ENCODE measurements around the gene TDRD12. TPM values are rescaled to one million over a fixed set of nuclear protein-coding genes. Genes with fewer than 3 reads are reported as not detected.

TDRD12 gene
- total and polyA plus RNA-seq, 2 experiments from 2014 or later: 0.68 to 2.8 TPM

DNA sequence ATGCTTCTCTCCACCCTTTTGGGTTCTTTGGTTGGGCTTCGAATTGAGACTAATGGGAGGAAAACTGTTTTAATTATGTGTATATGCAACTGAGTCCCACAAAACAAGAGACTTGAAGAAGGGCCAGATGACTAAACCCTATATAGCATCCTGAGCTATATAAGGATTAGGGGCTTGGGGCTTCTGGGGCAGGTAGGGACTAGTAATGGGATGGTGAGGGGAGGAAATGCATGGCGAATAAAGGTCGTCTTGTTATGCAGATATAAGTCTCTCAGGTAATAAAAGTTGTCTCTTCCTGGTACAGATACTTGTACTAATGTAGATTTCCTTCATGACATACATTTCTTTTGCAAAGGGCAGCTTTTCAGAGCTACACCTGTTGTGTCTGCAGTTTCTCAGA, 152.8 kb downstream of the TDRD12 start (continued):
- TF ChIP-seq, protein P1, sequence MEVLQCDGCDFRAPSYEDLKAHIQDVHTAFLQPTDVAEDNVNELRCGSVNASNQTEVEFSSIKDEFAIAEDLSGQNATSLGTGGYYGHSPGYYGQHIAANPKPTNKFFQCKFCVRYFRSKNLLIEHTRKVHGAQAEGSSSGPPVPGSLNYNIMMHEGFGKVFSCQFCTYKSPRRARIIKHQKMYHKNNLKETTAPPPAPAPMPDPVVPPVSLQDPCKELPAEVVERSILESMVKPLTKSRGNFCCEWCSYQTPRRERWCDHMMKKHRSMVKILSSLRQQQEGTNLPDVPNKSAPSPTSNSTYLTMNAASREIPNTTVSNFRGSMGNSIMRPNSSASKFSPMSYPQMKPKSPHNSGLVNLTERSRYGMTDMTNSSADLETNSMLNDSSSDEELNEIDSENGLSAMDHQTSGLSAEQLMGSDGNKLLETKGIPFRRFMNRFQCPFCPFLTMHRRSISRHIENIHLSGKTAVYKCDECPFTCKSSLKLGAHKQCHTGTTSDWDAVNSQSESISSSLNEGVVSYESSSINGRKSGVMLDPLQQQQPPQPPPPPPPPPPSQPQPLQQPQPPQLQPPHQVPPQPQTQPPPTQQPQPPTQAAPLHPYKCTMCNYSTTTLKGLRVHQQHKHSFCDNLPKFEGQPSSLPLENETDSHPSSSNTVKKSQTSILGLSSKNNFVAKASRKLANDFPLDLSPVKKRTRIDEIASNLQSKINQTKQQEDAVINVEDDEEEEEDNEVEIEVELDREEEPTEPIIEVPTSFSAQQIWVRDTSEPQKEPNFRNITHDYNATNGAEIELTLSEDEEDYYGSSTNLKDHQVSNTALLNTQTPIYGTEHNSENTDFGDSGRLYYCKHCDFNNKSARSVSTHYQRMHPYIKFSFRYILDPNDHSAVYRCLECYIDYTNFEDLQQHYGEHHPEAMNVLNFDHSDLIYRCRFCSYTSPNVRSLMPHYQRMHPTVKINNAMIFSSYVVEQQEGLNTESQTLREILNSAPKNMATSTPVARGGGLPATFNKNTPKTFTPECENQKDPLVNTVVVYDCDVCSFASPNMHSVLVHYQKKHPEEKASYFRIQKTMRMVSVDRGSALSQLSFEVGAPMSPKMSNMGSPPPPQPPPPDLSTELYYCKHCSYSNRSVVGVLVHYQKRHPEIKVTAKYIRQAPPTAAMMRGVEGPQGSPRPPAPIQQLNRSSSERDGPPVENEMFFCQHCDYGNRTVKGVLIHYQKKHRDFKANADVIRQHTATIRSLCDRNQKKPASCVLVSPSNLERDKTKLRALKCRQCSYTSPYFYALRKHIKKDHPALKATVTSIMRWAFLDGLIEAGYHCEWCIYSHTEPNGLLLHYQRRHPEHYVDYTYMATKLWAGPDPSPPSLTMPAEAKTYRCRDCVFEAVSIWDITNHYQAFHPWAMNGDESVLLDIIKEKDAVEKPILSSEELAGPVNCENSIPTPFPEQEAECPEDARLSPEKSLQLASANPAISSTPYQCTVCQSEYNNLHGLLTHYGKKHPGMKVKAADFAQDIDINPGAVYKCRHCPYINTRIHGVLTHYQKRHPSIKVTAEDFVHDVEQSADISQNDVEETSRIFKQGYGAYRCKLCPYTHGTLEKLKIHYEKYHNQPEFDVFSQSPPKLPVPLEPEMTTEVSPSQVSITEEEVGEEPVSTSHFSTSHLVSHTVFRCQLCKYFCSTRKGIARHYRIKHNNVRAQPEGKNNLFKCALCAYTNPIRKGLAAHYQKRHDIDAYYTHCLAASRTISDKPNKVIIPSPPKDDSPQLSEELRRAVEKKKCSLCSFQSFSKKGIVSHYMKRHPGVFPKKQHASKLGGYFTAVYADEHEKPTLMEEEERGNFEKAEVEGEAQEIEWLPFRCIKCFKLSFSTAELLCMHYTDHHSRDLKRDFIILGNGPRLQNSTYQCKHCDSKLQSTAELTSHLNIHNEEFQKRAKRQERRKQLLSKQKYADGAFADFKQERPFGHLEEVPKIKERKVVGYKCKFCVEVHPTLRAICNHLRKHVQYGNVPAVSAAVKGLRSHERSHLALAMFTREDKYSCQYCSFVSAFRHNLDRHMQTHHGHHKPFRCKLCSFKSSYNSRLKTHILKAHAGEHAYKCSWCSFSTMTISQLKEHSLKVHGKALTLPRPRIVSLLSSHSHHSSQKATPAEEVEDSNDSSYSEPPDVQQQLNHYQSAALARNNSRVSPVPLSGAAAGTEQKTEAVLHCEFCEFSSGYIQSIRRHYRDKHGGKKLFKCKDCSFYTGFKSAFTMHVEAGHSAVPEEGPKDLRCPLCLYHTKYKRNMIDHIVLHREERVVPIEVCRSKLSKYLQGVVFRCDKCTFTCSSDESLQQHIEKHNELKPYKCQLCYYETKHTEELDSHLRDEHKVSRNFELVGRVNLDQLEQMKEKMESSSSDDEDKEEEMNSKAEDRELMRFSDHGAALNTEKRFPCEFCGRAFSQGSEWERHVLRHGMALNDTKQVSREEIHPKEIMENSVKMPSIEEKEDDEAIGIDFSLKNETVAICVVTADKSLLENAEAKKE (CRISPR knock-in tag; IDR thresholded peaks at IDR 0.05): no peak
- TF ChIP-seq POLR2AphosphoS5 (IDR thresholded peaks at IDR 0.05; ENCODE audit: low read depth) (no peak), NANOG (IDR thresholded peaks at IDR 0.05; ENCODE audit: borderline replicate concordance) (no peak), STAT1 (IDR thresholded peaks at IDR 0.05; ENCODE audit: unreplicated experiment) (no peak), JUNB (IDR thresholded peaks at IDR 0.05; ENCODE audit: unreplicated experiment) (no peak)

DNA sequence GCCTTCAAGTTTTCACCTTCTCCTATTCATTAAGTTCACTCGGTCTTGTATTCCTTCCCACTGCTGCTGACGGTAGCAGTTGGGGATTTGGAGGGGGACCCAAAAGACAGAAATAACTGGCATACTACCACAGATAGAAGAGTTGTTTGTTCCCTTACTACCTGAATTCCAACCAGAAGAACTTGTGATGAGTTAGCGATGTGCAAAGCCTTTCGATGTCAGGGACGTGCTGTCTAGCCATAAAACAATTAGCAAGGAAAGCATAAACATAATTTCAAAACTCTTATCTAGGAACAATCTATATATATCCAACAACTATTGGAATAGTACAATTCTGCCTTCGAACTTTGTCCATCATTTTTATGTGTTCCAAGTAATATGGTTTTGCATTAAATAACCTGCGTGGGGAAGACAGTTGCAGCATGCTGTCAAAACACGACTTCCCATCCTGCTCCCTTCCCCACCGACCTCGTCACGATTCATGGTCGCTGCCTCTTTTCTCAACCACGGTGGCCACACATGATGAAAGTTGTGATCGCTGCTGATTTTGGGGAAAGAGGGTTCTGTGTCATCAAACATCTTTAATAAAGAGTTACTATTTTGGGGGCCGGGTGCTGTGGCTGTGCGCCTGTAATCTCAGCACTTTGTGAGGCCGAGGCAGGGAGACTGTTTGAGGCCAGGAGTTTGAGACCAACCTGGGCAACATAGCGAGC, 153.8 kb downstream of the TDRD12 start:
- H3K27me3 Mint-ChIP-seq (ENCODE audit: insufficient read depth, low read depth, poor library complexity): peaks cover 8% of the 10 kb centered on the region
- Histone ChIP-seq H3K79me2 (replicated peaks; ENCODE audit: insufficient read depth) (no peaks in the 10 kb centered on the region), H3F3A (replicated peaks; ENCODE audit: low read depth) (no peaks in the 10 kb centered on the region), H3K9me2 (ENCODE audit: insufficient read depth) (no peaks in the 10 kb centered on the region; the same call in 1 of the 2 replicates), H3K4me1 (ENCODE audit: insufficient read depth) (no peaks in the 10 kb centered on the region), H3K27me3 (ENCODE audit: insufficient read depth) (no peaks in the 10 kb centered on the region), H3K4me2 (no peak overlapping the region), H2AFZ (no peak overlapping the region), H3K4me3 (no peak overlapping the region), H3K36me3 (ENCODE audit: insufficient read depth) (no peaks in the 10 kb centered on the region), H4K20me1 (replicated peaks; ENCODE audit: insufficient read depth) (no peaks in the 10 kb centered on the region), H3K27ac (ENCODE audit: low read depth) (no peak overlapping the region)
- no peaks in the 10 kb centered on the region for H3K9me3 Mint-ChIP-seq
- no peak overlapping the region for H3K4me3 Mint-ChIP-seq
- DNase-seq (ENCODE audit: low spot score) (no peak), ATAC-seq (no peak)
- no peak overlapping the region for H3K27ac Mint-ChIP-seq
- H3K4me1 Mint-ChIP-seq: peaks cover 11% of the 10 kb centered on the region
- H3K36me3 Mint-ChIP-seq (ENCODE audit: low read depth): no peaks in the 10 kb centered on the region
- TF ChIP-seq, protein P2, sequence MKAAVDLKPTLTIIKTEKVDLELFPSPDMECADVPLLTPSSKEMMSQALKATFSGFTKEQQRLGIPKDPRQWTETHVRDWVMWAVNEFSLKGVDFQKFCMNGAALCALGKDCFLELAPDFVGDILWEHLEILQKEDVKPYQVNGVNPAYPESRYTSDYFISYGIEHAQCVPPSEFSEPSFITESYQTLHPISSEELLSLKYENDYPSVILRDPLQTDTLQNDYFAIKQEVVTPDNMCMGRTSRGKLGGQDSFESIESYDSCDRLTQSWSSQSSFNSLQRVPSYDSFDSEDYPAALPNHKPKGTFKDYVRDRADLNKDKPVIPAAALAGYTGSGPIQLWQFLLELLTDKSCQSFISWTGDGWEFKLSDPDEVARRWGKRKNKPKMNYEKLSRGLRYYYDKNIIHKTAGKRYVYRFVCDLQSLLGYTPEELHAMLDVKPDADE (IDR thresholded peaks at IDR 0.05): no peak
- TF ChIP-seq CREB1 (CRISPR knock-in tag; IDR thresholded peaks at IDR 0.05; ENCODE audit: low read depth): no peak
- no peak for TF ChIP-seq EZH2phosphoT487 (IDR thresholded peaks at IDR 0.05; ENCODE audit: unreplicated experiment)
- no peak for TF ChIP-seq JUNB (IDR thresholded peaks at IDR 0.05; ENCODE audit: unreplicated experiment)
- TF ChIP-seq, protein P3, sequence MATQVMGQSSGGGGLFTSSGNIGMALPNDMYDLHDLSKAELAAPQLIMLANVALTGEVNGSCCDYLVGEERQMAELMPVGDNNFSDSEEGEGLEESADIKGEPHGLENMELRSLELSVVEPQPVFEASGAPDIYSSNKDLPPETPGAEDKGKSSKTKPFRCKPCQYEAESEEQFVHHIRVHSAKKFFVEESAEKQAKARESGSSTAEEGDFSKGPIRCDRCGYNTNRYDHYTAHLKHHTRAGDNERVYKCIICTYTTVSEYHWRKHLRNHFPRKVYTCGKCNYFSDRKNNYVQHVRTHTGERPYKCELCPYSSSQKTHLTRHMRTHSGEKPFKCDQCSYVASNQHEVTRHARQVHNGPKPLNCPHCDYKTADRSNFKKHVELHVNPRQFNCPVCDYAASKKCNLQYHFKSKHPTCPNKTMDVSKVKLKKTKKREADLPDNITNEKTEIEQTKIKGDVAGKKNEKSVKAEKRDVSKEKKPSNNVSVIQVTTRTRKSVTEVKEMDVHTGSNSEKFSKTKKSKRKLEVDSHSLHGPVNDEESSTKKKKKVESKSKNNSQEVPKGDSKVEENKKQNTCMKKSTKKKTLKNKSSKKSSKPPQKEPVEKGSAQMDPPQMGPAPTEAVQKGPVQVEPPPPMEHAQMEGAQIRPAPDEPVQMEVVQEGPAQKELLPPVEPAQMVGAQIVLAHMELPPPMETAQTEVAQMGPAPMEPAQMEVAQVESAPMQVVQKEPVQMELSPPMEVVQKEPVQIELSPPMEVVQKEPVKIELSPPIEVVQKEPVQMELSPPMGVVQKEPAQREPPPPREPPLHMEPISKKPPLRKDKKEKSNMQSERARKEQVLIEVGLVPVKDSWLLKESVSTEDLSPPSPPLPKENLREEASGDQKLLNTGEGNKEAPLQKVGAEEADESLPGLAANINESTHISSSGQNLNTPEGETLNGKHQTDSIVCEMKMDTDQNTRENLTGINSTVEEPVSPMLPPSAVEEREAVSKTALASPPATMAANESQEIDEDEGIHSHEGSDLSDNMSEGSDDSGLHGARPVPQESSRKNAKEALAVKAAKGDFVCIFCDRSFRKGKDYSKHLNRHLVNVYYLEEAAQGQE (IDR thresholded peaks at IDR 0.05; ENCODE audit: unreplicated experiment): no peak
